NK-92 treated with Interleukin-12 subunit alpha and Interleukin-12 subunit beta, amount 100 ng/mL, for 24 hours (cell line): ENCODE measurements around the gene MEX3B.
"Not testable (repeated sequence)": the region's sequence is repeated elsewhere in the genome, so short reads cannot be mapped to it uniquely, and the experiment has no call there.

ENCODE experiments used
- DNase-seq: peaks from one replicate; lab custom pipeline; 2025; lab: John Stamatoyannopoulos, UW

MEX3B gene

DNA sequence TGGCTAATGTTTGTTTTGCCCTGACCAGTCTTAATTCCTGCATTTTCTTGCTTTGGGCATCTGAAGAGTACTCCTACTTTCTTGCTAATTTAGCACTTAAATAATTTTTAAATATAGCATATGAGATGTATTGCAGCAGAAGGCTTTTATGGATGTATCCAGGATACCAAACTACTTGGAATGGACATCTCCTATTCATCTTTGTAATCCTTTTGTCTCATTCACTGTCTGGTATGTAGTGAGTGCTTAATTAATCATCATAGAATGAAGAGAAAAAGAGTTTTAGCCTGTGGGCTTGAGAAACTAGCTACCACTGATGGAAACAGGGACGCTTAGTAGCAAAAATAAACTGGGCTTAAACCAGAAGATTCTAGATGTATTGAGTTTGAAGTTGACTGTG is 40.6 kb downstream of the MEX3B start:
- no peak for DNase-seq

DNA sequence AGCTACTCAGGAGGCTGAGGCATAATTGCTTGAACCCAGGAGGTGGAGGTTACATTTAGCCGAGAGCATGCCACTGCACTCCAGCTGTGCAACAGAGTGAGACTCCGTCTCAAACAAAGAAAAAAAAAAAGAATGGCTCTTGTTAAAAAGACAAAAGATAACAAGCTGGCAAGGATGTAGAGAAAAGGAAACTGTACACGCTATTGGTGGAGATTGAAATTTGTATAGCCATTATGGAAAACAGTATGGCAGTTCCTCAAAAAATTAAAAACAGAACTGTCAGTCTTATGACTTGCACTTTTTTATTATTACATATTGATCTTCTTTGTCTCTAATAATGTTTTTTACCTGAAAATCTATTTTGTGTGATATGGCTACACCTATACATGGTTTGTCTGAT is 41.9 kb downstream of the MEX3B start:
- no peak for DNase-seq

DNA sequence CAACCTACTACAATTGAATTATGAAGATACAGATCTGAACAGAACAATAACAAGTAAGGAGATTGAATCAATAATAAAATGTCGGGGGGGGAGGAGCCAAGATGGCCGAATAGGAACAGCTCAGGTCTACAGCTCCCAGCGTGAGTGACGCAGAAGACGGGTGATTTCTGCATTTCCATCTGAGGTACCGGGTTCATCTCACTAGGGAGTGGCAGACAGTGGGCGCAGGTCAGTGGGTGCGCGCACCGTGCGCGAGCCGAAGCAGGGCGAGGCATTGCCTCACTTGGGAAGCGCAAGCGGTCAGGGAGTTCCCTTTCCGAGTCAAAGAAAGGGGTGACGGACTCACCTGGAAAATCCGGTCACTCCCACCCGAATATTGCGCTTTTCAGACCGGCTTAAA is 50.7 kb downstream of the MEX3B start:
- DNase-seq, result not testable (repeated sequence)

DNA sequence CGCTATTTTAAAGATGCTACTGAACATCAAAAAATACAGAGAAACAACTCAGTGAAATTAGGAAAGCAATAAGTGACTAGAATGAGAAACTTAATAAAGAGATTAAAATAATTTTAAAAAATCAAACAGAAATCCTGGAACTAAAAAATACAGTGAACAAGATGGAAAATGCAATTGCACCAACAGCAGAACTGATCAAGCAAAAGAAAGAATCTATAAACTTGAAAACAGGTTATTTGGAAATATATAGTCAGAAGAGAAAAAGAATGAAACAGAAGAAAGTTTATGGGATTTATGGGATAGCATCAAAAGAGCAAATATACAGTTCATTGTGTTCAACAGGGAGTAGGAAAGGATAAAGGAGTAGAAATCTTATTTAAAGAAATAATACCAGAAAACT is 53.3 kb downstream of the MEX3B start:
- no peak for DNase-seq
